Neural progenitor cell (in vitro differentiated cells): ENCODE measurements around the gene ZFHX3. TPM values are rescaled to one million over a fixed set of nuclear protein-coding genes. Genes with fewer than 3 reads are reported as not detected.

Experiments
- DNase-seq: peaks from one replicate; pipeline ENCODE4 v3.0.0-alpha.2; 2016; ENCODE audit warnings: low spot score
- H2AFZ ChIP-seq: fragments of 200-600 bp; sonication (generic); replicated peaks from 2 replicates; pipeline ENCODE4 v1.6.1; 2016; ENCODE audit warnings: antibody characterized with exemption
- H3F3A ChIP-seq: fragments of 200-600 bp; sonication (generic); 2 replicates; pipeline ENCODE4 v1.6.1; 2016; ENCODE audit warnings: antibody characterized with exemption, low read depth
- H3K27ac ChIP-seq: fragments of 200-600 bp; sonication (generic); 2 replicates; pipeline ENCODE4 v1.5.1; 2016; ENCODE audit warnings: mild to moderate bottlenecking
- H3K27me3 ChIP-seq: fragments of 200-600 bp; sonication (generic); 2 replicates; pipeline ENCODE4 v1.6.1; 2016; ENCODE audit warnings: mild to moderate bottlenecking, moderate library complexity
- H3K36me3 ChIP-seq: fragments of 200-600 bp; sonication (generic); 2 replicates; pipeline ENCODE4 v1.5.1; 2016
- H3K4me1 ChIP-seq: fragments of 200-600 bp; sonication (generic); 2 replicates; pipeline ENCODE4 v1.6.1; 2016; ENCODE audit warnings: mixed run types
- H3K4me2 ChIP-seq: fragments of 200-600 bp; sonication (generic); 2 replicates; pipeline ENCODE4 v1.6.1; 2016
- H3K4me3 ChIP-seq: fragments of 200-600 bp; sonication (generic); 2 replicates; pipeline ENCODE4 v1.5.1; 2016
- H3K79me2 ChIP-seq: fragments of 200-600 bp; sonication (generic); 2 replicates; pipeline ENCODE4 v1.6.1; 2016; ENCODE audit warnings: low read depth
- H3K9ac ChIP-seq: fragments of 200-600 bp; sonication (generic); 2 replicates; pipeline ENCODE4 v1.6.1; 2016
- H3K9me3 ChIP-seq: fragments of 200-600 bp; sonication (generic); 2 replicates; pipeline ENCODE4 v1.5.1; 2016; ENCODE audit warnings: low read depth
- H4K20me1 ChIP-seq: fragments of 200-600 bp; sonication (generic); 2 replicates; pipeline ENCODE4 v1.6.1; 2016; ENCODE audit warnings: low read depth
- H3K27ac Mint-ChIP-seq: 3 replicates; pipeline ENCODE4 v1.8.0; 2021; ENCODE audit warnings: mixed read lengths
- H3K27me3 Mint-ChIP-seq: 2 replicates; pipeline ENCODE4 v1.8.0; 2022; ENCODE audit warnings: low read depth, mild to moderate bottlenecking, inconsistent platforms, moderate library complexity, mixed read lengths; ENCODE audit not compliant: insufficient read depth
- H3K36me3 Mint-ChIP-seq: 3 replicates; pipeline ENCODE4 v1.8.0; 2021; ENCODE audit warnings: mixed read lengths
- H3K4me1 Mint-ChIP-seq: 3 replicates; pipeline ENCODE4 v1.8.0; 2021; ENCODE audit warnings: mixed read lengths
- H3K4me3 Mint-ChIP-seq: 3 replicates; pipeline ENCODE4 v1.8.0; 2021; ENCODE audit warnings: mild to moderate bottlenecking, moderate library complexity, mixed read lengths
- H3K9me3 Mint-ChIP-seq: 3 replicates; pipeline ENCODE4 v1.8.0; 2020; ENCODE audit warnings: mixed read lengths
- CTCF ChIP-seq: fragments of 200-600 bp; sonication (generic); IDR thresholded peaks from 2 replicates; pipeline ENCODE4 v1.5.1; 2017; ENCODE audit warnings: antibody characterized with exemption, mild to moderate bottlenecking
- EZH2 ChIP-seq: fragments of 200-600 bp; sonication (generic); IDR thresholded peaks from 2 replicates; pipeline ENCODE4 v1.6.1; 2017; ENCODE audit warnings: antibody characterized with exemption, mild to moderate bottlenecking, moderate library complexity
- EZH2phosphoT487 ChIP-seq: fragments of 200-600 bp; sonication (generic); IDR thresholded peaks from 2 replicates; pipeline ENCODE4 v1.6.1; 2017; ENCODE audit warnings: antibody characterized with exemption
- total RNA-seq: library from RNA; depleted of rRNA; stranded (reverse); fragments of >200 nt; gene quantifications from 2 replicates; pipeline ENCODE4 v1.2.3, GENCODE V29; 2015; ENCODE audit warnings: low replicate concordance

ZFHX3 gene
- total RNA-seq, 1 donor from 2014 or later: 2.4 TPM

GRCh38 chr16:72905581-72905980 is 142.3 kb downstream of the ZFHX3 start:
- Histone ChIP-seq H3F3A (no peaks in the 10 kb centered on the region), H3K36me3 (no peaks in the 10 kb centered on the region), H2AFZ (no peak overlapping the region), H3K27me3 (no peaks in the 10 kb centered on the region), H3K79me2 (no peaks in the 10 kb centered on the region), H3K4me3 (no peak overlapping the region), H3K9ac (no peak overlapping the region), H3K4me1 (peaks cover 11% of the 10 kb centered on the region), H4K20me1 (no peaks in the 10 kb centered on the region), H3K9me3 (no peaks in the 10 kb centered on the region), H3K4me2 (no peak overlapping the region), H3K27ac (no peak overlapping the region)
- peaks cover 33% of the 10 kb centered on the region for H3K4me1 Mint-ChIP-seq
- H3K27ac Mint-ChIP-seq: no peak overlapping the region
- peaks cover 13% of the 10 kb centered on the region for H3K36me3 Mint-ChIP-seq
- no peak overlapping the region for H3K4me3 Mint-ChIP-seq
- TF ChIP-seq CTCF (no peak), EZH2phosphoT487 (no peak), EZH2 (no peak)
- H3K27me3 Mint-ChIP-seq: peaks cover 7% of the 10 kb centered on the region
- H3K9me3 Mint-ChIP-seq: no peaks in the 10 kb centered on the region
- no peak for DNase-seq

GRCh38 chr16:72903176-72903575 is 144.8 kb downstream of the ZFHX3 start:
- no peaks in the 10 kb centered on the region for H3K9me3 ChIP-seq
- H3F3A ChIP-seq: no peaks in the 10 kb centered on the region
- no peak overlapping the region for H3K27ac ChIP-seq
- Mint-ChIP-seq H3K36me3 (peaks cover 13% of the 10 kb centered on the region), H3K27ac (no peak overlapping the region), H3K27me3 (peaks cover 5% of the 10 kb centered on the region), H3K9me3 (no peaks in the 10 kb centered on the region), H3K4me1 (peaks cover 20% of the 10 kb centered on the region), H3K4me3 (no peak overlapping the region)
- no peak overlapping the region for H3K4me2 ChIP-seq
- H3K4me3 ChIP-seq: no peak overlapping the region
- no peaks in the 10 kb centered on the region for H3K36me3 ChIP-seq
- H3K9ac ChIP-seq: no peak overlapping the region
- H3K79me2 ChIP-seq: no peaks in the 10 kb centered on the region
- no peak overlapping the region for H2AFZ ChIP-seq
- H3K27me3 ChIP-seq: no peaks in the 10 kb centered on the region
- DNase-seq: no peak
- H3K4me1 ChIP-seq: peaks cover 8% of the 10 kb centered on the region
- H4K20me1 ChIP-seq: no peaks in the 10 kb centered on the region
- TF ChIP-seq CTCF: no peak
- TF ChIP-seq EZH2phosphoT487: no peak
- TF ChIP-seq EZH2: no peak

- peaks cover 10% of the 10 kb centered on the region for H3K27me3 Mint-ChIP-seq
- TF ChIP-seq EZH2: no peak
- no peak for TF ChIP-seq EZH2phosphoT487
- no peak for TF ChIP-seq CTCF
- Histone ChIP-seq H3K9me3 (no peaks in the 10 kb centered on the region), H3K36me3 (no peaks in the 10 kb centered on the region), H3K4me2 (no peak overlapping the region), H3K79me2 (no peaks in the 10 kb centered on the region), H3K4me3 (no peak overlapping the region), H3K27ac (no peak overlapping the region), H3K9ac (no peak overlapping the region), H2AFZ (no peak overlapping the region), H4K20me1 (no peaks in the 10 kb centered on the region), H3K27me3 (no peaks in the 10 kb centered on the region), H3K4me1 (peaks cover 8% of the 10 kb centered on the region), H3F3A (no peaks in the 10 kb centered on the region)
- no peak overlapping the region for H3K4me3 Mint-ChIP-seq
- DNase-seq: no peak
- peaks cover 20% of the 10 kb centered on the region for H3K4me1 Mint-ChIP-seq
- no peaks in the 10 kb centered on the region for H3K9me3 Mint-ChIP-seq
- H3K36me3 Mint-ChIP-seq: peaks cover 13% of the 10 kb centered on the region
- no peak overlapping the region for H3K27ac Mint-ChIP-seq
Measured at GRCh38 chr16:72902206-72902605, 145.7 kb downstream of the ZFHX3 start.
